Natural killer cell treated with Interleukin-12 subunit alpha and Interleukin-12 subunit beta and Interleukin-15 and Interleukin-18, amount 100 ng/mL, for 72 hours (primary cell): Measurements from ENCODE around the gene SCARB1. TPM values are rescaled to one million over a fixed set of nuclear protein-coding genes. Genes with fewer than 3 reads are reported as not detected.

Source experiments
- ATAC-seq, 2 donors: fragments of 150-1000 bp; cut with Tn5 transposase in 1 of 2; sonication (Bioruptor Pico), chemical (Tn5 transposase) in 1 of 2; 2 replicates each; pipeline ENCODE4 v1.10.0; 2021
- DNase-seq: peaks from one replicate; pipeline ENCODE4 v3.0.0; 2022; ENCODE audit warnings: low spot score
- H3K27ac Mint-ChIP-seq, 2 donors: 1 replicate in 1 of 2; 2 replicates in 1 of 2; pipeline ENCODE4 v1.8.0; 2022; ENCODE audit warnings: mixed read lengths in 2 of 2, mild to moderate bottlenecking in 1 of 2, moderate library complexity in 1 of 2
- H3K27me3 Mint-ChIP-seq, 2 donors: 1 replicate in 1 of 2; 2 replicates in 1 of 2; pipeline ENCODE4 v1.8.0; 2022; ENCODE audit warnings: mixed read lengths in 2 of 2
- H3K36me3 Mint-ChIP-seq: one replicate; pipeline ENCODE4 v1.8.0; 2022; ENCODE audit warnings: mixed read lengths
- H3K4me1 Mint-ChIP-seq, 2 donors: 1 replicate in 1 of 2; 2 replicates in 1 of 2; pipeline ENCODE4 v1.8.0; 2022; ENCODE audit warnings: low read depth in 2 of 2, mixed read lengths in 2 of 2, mild to moderate bottlenecking in 1 of 2
- H3K4me3 Mint-ChIP-seq: one replicate; pipeline ENCODE4 v1.8.0; 2022; ENCODE audit warnings: mixed read lengths
- H3K9me3 Mint-ChIP-seq: 2 replicates; pipeline ENCODE4 v1.8.0; 2022; ENCODE audit warnings: mixed read lengths
- total RNA-seq, 2 donors: library from RNA; stranded (reverse); gene quantifications; one replicate each; pipeline ENCODE4 v1.2.3, GENCODE V29; 2022

The SCARB1 gene
- total RNA-seq, 2 donors from 2014 or later: 10.0 to 45.6 TPM

DNA sequence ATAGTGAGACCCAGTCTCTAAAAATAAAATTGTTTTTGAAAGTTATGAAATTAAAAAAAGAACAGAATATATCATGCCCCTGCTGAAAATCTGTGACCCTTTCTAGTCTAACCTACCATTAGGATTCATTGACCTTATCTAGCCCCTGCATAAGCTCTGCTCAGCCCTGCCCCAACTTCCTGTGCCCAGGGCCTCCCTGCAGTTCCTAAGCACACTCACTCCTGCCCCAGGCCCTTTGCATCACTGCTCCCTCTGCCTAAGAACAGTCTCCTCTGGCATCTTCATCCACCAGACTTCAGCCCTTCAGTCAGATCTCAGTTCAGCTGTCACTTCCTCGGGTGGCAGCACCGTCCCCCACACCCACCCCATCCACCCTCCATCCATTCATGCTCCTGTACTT, 55.4 kb downstream of the SCARB1 start:
- no peaks in the 10 kb centered on the region for H3K9me3 Mint-ChIP-seq
- ATAC-seq (no peak), DNase-seq (no peak)
- no peaks in the 10 kb centered on the region for H3K27me3 Mint-ChIP-seq
- H3K36me3 Mint-ChIP-seq: no peaks in the 10 kb centered on the region
- H3K27ac Mint-ChIP-seq: no peak overlapping the region
- H3K4me3 Mint-ChIP-seq: no peak overlapping the region
- peaks cover 4 to 6% of the 10 kb centered on the region in 2 donors for H3K4me1 Mint-ChIP-seq

DNA sequence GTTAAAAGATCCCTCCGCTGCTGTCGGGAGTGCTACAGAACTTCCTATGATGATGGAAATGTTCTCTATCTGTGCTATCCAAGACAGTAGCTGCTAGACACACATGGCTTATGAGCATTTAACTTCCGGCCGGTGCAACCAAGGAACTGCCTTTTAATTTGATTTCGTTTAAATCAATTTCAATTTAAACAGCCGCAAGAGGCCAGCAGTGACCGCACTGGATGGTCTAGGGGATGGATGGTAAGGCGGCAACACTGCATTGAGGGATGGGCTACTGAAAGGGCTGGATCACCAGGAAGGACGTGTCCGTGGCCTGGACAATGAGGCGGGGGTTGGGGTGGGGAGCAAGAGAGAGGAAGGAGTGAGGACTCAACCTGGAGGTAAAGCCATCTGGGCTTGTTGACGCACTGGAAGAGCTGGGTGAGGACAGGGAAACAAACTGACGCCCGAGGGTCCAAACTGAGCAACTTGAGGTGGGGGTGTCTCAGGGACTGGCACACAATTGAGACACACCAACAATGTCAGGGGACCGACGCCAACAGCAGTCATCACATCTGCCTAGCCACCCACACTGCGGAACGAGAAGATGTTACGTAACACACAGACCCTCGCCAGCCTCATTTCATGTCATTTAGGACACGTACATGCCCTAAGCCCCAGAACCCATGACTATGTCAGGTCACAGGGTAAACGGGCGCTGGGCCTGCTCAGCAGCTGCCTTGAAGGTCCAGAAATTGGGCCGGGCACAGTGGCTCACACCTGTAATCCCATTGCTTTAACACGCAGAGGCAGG, 57.6 kb downstream of the SCARB1 start:
- DNase-seq: no peak
- no peak for ATAC-seq
- H3K27me3 Mint-ChIP-seq: no peaks in the 10 kb centered on the region
- H3K9me3 Mint-ChIP-seq: no peaks in the 10 kb centered on the region
- peaks cover 4 to 6% of the 10 kb centered on the region in 2 donors for H3K4me1 Mint-ChIP-seq
- no peak overlapping the region for H3K27ac Mint-ChIP-seq
- no peak overlapping the region for H3K4me3 Mint-ChIP-seq
- no peaks in the 10 kb centered on the region for H3K36me3 Mint-ChIP-seq

DNA sequence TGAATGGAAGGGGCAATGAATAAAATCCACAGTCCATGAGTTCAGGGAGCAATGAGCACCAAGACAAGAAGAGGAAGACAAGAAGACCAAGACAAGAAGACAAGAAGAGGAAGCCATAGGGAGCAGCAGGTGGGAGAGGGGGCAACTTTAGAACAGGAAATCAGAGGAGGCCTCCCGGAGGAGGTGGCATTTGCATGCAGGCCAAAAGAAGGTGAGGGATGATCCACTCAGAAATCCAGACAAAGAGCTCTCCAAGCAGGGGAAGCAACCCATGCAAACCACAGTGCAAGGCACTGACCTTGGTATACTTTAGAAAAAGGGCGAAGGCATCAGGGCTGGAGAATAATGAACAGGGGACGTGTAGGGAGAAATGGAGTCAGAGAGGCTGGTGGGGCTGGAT, 58.6 kb downstream of the SCARB1 start:
- DNase-seq: no peak
- peak overlapping the region in 1 of 2 donors; percentile 3 for H3K27ac Mint-ChIP-seq
- peaks cover under 1 to 3% of the 10 kb centered on the region in 2 donors for H3K4me1 Mint-ChIP-seq
- no peak overlapping the region for H3K4me3 Mint-ChIP-seq
- no peak for ATAC-seq
- H3K9me3 Mint-ChIP-seq: no peaks in the 10 kb centered on the region
- no peaks in the 10 kb centered on the region for H3K27me3 Mint-ChIP-seq
- H3K36me3 Mint-ChIP-seq: no peaks in the 10 kb centered on the region

DNA sequence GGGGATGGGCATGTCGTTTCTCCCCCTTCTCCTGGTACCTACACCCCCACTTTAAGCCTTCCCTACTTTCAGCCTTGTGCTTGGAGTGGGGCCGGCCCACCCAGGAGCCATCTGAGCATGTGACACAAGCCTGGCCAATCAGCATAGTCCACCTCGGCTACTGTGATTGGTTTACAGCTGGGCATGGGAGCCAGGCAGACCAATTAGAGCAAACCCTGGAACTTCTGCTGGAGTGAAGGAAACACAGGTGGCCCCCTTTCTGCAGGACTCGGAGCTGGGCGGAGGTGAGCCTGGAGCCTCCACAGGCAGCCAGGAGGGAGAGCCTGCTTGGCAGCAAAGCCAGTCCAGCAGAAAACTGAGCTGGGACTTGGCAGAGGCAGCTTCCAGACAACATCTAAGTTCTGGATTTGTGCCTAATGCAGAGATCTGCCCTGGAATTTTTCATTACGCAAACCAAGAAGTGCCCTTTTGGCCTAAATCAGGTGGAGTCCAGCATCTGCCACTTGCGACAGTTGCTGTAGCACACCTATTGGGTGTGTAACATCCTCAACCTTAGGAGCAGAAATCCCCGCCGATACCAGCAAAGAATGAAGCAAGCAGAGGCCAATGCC, 59.5 kb downstream of the SCARB1 start:
- no peak overlapping the region for H3K4me3 Mint-ChIP-seq
- H3K9me3 Mint-ChIP-seq: no peaks in the 10 kb centered on the region
- DNase-seq (no peak), ATAC-seq (peak in 1 of 2 donors; percentile 11)
- no peaks in the 10 kb centered on the region for H3K36me3 Mint-ChIP-seq
- H3K27me3 Mint-ChIP-seq: no peaks in the 10 kb centered on the region
- H3K27ac Mint-ChIP-seq: peak overlapping the region in 1 of 2 donors; percentile 3
- H3K4me1 Mint-ChIP-seq: peaks cover 3 to 4% of the 10 kb centered on the region in 2 donors

DNA sequence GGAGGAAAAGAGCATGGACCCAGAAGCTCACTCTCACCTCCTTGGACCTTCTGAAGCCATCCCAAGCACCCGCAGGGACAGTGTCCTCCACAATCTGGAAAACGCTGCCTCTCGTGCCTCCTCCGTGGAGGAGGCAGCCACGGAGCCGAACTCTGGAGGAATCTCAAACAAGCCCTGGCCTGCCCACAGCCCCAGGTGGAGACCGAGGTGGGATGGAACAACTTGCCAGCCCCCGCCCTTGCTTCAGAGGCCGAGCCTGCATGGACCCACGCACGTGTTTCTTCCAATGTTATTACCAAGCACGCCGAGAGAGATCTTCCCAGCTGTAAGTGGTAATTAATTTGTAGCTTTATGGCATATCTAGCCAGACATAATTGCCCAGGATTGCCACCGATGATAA, 61.3 kb downstream of the SCARB1 start:
- ATAC-seq (no peak), DNase-seq (no peak)
- peaks cover 3 to 4% of the 10 kb centered on the region in 2 donors for H3K4me1 Mint-ChIP-seq
- no peak overlapping the region for H3K4me3 Mint-ChIP-seq
- no peak overlapping the region for H3K27ac Mint-ChIP-seq
- H3K9me3 Mint-ChIP-seq: no peaks in the 10 kb centered on the region
- no peaks in the 10 kb centered on the region for H3K36me3 Mint-ChIP-seq
- no peaks in the 10 kb centered on the region for H3K27me3 Mint-ChIP-seq

DNA sequence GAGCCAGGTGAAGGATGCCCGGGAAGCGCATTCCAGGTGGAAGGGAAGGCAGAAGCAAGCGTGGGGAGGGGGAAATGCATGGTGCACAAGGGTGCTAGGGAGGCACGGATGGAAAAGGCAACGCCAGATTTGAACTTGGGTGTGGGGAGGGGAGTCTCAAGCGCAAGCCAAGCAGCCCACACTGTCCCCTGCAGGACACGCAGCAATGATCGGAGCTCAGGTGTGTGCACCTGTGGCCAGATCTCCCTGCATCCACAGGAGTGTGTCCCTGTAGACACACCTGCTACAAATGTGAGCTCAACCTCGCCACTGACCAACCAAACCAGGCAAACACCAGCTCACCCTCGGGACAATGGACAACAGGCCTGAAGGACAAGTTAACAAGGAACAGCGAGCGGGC, 63.2 kb downstream of the SCARB1 start:
- H3K4me1 Mint-ChIP-seq: peaks cover 7 to 16% of the 10 kb centered on the region in 2 donors
- ATAC-seq (no peak), DNase-seq (peak; percentile 51)
- H3K4me3 Mint-ChIP-seq: no peak overlapping the region
- no peaks in the 10 kb centered on the region for H3K36me3 Mint-ChIP-seq
- no peak overlapping the region for H3K27ac Mint-ChIP-seq
- H3K9me3 Mint-ChIP-seq: no peaks in the 10 kb centered on the region
- no peaks in the 10 kb centered on the region for H3K27me3 Mint-ChIP-seq

DNA sequence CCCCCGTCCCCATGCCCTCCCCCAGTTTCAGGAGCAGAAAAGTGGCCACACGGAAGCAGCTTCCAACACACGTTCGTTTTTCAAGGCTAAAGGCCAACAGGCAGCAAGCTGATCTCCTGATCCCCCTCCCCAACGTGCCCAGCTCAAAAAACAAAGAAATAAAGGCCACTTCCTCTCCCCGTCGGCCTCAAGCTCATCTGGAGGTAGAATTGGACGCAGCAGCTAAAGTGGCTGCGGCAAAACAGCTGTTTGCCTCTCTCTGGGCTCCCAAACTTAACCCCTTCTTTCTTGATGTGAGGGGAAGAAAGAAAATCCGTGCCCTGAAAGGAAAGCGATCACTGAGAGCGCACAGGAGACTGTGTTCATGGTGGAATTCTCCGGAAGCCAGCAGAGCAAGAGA, 66.3 kb downstream of the SCARB1 start:
- no peaks in the 10 kb centered on the region for H3K27me3 Mint-ChIP-seq
- DNase-seq: peak; percentile 8
- no peaks in the 10 kb centered on the region for H3K36me3 Mint-ChIP-seq
- no peak overlapping the region for H3K27ac Mint-ChIP-seq
- H3K4me1 Mint-ChIP-seq: peaks cover 3 to 16% of the 10 kb centered on the region in 2 donors
- H3K4me3 Mint-ChIP-seq: no peak overlapping the region
- no peak for ATAC-seq
- H3K9me3 Mint-ChIP-seq: no peaks in the 10 kb centered on the region

DNA sequence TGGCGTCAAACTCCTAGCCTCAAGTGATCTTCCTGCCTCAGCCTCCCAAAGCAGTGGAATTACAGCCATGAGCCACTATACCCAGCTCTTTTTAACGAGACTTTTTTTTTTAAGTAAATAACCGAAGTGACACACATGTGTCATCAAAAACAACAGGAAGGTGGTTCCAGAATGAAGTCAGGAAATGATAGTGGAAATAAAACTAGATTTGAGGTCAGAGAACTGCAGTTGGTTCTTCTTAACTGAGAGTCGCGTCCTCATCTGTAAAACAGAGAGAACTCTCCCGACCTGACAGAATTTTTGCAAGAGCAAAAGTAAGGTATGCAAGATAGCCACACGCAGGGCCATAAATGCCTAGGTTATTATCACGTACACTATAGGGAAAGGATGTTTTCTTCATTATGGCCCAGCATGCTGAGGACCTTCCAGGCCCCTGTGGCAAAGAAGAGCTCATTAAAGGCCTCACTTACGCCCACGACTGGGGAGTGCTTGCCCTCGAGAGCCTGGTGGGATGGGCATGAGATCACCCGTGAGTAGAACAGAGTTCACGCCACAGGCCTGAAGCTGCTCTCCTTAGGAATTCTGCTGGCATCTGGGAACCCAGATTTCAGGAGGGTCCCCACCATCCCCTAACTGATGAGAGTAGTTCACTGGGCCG, 67.2 kb downstream of the SCARB1 start:
- H3K4me3 Mint-ChIP-seq: no peak overlapping the region
- no peaks in the 10 kb centered on the region for H3K9me3 Mint-ChIP-seq
- H3K27me3 Mint-ChIP-seq: no peaks in the 10 kb centered on the region
- peak; percentile 23 for DNase-seq
- peak in 1 of 2 donors; percentile 32 for ATAC-seq
- H3K36me3 Mint-ChIP-seq: no peaks in the 10 kb centered on the region
- H3K27ac Mint-ChIP-seq: no peak overlapping the region
- peaks cover 3 to 16% of the 10 kb centered on the region in 2 donors for H3K4me1 Mint-ChIP-seq

DNA sequence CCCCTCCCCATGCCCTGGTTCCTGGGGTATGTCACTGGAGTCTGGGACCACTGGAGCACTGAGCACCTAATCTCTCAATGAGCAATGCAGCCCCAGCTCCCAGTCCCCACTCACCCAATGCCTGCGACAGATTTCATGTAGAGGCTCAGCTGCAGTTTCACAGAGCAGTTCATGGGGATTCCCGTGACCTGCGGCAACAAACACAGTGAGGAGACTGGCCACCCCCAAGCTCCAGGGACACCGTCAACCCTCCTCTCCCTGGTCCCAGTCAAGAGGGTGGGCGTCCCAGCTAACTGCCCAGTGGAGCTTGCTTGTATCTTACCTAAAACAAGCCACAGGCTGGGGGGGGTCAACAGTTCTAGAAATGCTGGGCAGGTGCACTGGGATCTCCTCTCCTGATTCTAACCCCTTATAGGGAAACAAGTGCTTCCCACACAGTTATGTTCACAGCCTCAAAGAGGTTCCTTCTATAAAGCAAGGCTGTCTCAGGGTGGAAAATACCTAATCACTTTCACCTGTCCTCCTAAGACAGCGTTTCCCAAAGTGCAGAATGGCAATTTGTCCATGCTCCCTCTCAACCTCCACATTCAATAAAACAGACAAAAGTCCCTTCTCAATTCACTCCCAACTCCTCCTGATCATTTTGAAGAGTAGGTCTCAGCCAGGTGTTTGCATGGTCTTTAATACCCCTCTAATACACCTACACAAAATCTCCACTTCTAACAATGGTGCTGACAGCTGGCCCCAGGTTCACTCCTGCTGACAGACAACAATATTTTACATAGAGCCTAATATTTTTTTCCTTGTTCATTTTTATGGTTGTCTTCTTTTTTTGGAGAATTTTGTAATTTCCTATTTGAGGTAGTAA, 68.3 kb downstream of the SCARB1 start:
- H3K4me3 Mint-ChIP-seq: no peak overlapping the region
- H3K27ac Mint-ChIP-seq: no peak overlapping the region
- DNase-seq: peak; percentile 51
- peaks cover 3 to 16% of the 10 kb centered on the region in 2 donors for H3K4me1 Mint-ChIP-seq
- ATAC-seq: peak in 1 of 2 donors; percentile 8
- no peaks in the 10 kb centered on the region for H3K27me3 Mint-ChIP-seq
- H3K36me3 Mint-ChIP-seq: no peaks in the 10 kb centered on the region
- no peaks in the 10 kb centered on the region for H3K9me3 Mint-ChIP-seq

DNA sequence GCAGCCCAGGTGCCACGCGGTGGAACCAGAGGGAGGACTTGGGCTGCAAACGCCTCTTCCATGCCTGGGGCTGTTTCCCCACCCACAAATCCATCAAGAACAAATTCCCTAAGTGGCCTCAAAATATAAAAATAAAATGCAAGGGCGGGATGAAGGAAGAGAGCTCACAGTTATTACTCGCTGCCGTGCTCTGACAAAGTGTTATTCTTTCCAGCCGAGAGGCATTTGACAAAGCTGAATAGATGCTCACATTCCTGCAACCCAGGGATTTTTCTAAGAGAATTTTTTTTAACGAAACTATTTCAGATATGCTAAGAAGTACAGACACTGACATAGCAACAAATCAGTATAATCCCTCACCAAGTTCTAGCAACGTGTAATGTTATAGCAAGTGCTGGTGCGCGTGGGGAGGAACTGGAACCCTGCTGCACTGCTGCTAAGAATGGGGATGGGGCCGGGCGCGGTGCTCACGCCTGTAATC, 70.7 kb downstream of the SCARB1 start:
- Mint-ChIP-seq H3K9me3 (no peaks in the 10 kb centered on the region), H3K36me3 (no peaks in the 10 kb centered on the region), H3K4me1 (peaks cover 3 to 13% of the 10 kb centered on the region in 2 donors), H3K27ac (no peak overlapping the region), H3K4me3 (no peak overlapping the region), H3K27me3 (no peaks in the 10 kb centered on the region)
- DNase-seq: peak; percentile 8
- ATAC-seq: no peak

DNA sequence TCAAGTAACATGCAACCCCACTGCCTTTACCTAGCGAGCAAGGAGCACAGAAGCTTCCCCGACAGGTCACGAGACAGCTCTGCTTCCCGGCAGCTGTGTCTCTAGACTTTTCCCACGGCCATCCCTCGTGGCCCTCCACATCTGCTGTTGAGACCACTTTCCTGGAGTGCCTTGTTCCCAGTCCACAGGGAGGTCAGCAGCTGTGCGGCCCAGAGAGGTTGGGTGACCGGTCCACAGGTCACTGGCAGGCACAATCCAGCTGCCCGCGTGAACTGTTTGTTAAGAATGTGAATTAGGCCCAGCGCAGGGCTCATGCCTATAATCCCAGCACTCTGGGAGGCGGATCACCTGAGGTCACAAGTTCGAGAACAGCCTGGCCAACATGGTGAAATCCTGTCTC, 71.5 kb downstream of the SCARB1 start:
- Mint-ChIP-seq H3K27me3 (no peaks in the 10 kb centered on the region), H3K9me3 (no peaks in the 10 kb centered on the region), H3K4me1 (peaks cover 3 to 13% of the 10 kb centered on the region in 2 donors), H3K27ac (no peak overlapping the region), H3K36me3 (no peaks in the 10 kb centered on the region), H3K4me3 (no peak overlapping the region)
- DNase-seq (peak; percentile 34), ATAC-seq (no peak)

DNA sequence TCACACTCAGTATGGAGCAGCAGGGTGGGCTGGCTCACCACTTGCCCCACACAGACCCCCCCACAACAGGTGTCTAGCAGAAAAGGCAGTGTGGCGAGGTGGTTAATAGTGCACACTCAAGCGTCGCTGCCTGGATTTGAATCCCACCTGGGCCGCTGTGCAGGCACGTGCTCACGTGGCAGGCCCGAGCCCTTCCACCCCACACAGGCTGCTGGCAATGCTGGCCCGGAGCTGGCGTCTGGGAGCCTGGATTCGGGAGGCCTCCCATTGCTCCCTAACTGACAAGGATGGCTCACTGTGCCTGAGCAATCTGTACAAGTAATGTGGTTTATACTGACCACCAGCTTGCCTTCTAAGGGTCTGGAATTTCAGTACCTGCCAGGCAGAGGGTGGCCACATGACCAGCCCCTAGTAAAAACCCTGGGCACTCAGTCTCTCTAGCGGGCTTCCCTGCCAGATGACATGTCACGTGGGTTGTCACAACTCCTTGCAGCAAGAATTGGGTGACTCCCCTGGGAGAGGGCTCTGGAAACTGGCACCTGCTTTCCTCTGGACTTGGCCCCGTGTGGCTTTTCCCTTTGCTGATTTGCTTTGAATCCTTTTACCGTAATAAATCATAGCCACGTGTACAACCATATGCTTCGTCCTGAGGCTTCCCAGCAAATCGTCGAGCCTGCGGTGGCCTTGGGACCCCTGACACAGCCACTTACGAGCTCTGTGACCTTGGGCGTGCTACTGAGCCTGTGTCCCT, 72.8 kb downstream of the SCARB1 start:
- H3K27me3 Mint-ChIP-seq: no peaks in the 10 kb centered on the region
- DNase-seq (peak; percentile 55), ATAC-seq (no peak)
- no peaks in the 10 kb centered on the region for H3K9me3 Mint-ChIP-seq
- no peaks in the 10 kb centered on the region for H3K36me3 Mint-ChIP-seq
- H3K4me3 Mint-ChIP-seq: no peak overlapping the region
- no peak overlapping the region for H3K27ac Mint-ChIP-seq
- H3K4me1 Mint-ChIP-seq: peaks cover 0 to 4% of the 10 kb centered on the region in 2 donors
